ENCODE measurements around the gene UBE2D1.
A peak's percentile ranks its signal among the peaks of the same experiment; 100 is the strongest.

UBE2D1 gene

DNA sequence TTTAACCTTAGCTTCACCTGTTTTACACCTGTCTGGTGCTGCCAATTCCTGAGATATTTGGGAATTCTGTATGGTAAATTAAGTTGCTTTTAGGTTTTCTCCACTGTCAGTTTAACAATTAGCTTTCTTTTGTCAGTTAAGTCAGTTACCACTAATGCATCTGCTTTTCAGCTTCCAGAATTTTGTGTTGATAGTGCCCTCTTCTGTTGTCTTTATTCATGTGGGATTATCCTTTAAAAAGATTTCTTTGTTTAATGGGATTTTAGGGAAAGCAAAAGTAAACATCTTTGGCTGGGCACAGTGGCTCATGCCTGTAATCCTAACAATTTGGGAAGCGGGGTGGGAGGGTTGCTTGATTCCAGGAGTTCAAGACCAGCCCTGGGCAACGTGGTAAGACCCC lies 58.5 kb downstream of the UBE2D1 start:
- H3K4me3 ChIP-seq (ENCODE audit: low read depth, low read length), result no peak overlapping the region
- TF ChIP-seq, protein P1, sequence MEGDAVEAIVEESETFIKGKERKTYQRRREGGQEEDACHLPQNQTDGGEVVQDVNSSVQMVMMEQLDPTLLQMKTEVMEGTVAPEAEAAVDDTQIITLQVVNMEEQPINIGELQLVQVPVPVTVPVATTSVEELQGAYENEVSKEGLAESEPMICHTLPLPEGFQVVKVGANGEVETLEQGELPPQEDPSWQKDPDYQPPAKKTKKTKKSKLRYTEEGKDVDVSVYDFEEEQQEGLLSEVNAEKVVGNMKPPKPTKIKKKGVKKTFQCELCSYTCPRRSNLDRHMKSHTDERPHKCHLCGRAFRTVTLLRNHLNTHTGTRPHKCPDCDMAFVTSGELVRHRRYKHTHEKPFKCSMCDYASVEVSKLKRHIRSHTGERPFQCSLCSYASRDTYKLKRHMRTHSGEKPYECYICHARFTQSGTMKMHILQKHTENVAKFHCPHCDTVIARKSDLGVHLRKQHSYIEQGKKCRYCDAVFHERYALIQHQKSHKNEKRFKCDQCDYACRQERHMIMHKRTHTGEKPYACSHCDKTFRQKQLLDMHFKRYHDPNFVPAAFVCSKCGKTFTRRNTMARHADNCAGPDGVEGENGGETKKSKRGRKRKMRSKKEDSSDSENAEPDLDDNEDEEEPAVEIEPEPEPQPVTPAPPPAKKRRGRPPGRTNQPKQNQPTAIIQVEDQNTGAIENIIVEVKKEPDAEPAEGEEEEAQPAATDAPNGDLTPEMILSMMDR (IDR thresholded peaks at IDR 0.05; ENCODE audit: low read depth, low read length), result 0 out of 2 replicates have a peak, but pooled peaks have one; percentile 2

DNA sequence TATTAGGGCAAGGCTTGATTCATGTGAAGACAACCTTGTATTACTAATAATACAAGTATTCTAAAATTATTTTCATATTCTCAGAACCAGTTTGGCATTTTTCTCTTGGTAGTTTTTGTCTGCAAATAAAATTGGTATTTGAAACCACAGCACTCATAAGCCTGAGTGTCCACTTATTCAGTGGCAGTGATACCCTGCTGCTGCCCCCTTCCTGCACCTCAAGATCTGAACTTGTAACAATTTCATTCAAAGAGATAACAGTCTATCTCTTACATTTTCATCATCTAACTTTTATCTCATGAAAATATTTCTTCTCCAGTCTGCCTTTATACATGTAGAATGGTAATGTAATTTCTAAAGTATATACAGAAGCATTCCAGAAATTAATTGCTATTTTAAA lies 59.7 kb downstream of the UBE2D1 start:
- no peak overlapping the region for H3K4me3 ChIP-seq (ENCODE audit: low read depth, low read length)
- TF ChIP-seq, protein P1 (IDR thresholded peaks at IDR 0.05; ENCODE audit: low read depth, low read length), result no peak

DNA sequence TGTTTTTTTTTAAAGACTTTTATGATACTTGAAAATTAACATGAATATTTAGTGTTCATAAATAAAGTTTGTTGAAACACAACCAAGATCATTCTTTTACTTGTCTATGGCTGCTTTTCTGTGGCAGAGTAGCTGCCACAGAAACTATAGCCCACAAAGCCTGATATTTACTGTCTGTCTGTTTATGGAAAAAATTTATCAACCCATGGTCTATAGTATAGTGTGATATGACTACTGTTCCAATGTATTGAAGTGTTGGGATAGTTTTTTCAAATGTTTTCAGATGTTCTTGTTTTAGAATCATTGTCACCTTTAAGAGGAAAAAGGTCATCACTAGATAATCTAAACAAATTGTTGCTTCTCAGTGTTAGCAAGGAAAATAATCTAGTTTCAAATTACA lies 61.3 kb downstream of the UBE2D1 start:
- TF ChIP-seq, protein P1 (IDR thresholded peaks at IDR 0.05; ENCODE audit: low read depth, low read length), result no peak
- no peak overlapping the region for H3K4me3 ChIP-seq (ENCODE audit: low read depth, low read length)

DNA sequence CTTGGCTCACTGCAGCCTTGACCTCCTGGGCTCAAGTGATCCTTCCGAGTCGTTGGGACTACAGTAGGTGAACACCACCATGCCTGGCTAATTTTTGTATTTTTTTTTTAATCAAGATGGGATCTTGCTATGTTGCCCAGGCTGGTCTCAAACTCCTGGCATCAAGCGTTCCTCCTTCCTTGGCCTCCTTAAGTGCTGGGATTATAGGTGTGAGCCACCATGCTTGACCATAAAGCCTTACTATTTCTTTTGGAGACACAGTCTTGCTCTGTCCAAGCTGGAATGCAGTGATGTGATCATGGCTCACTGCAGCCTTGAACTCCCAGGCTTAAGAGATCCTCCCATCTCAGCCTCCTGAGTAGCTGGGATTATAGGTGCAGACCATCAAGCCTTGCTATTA lies 63.0 kb downstream of the UBE2D1 start:
- TF ChIP-seq, protein P1 (IDR thresholded peaks at IDR 0.05; ENCODE audit: low read depth, low read length), result no peak
- H3K4me3 ChIP-seq (ENCODE audit: low read depth, low read length), result no peak overlapping the region

DNA sequence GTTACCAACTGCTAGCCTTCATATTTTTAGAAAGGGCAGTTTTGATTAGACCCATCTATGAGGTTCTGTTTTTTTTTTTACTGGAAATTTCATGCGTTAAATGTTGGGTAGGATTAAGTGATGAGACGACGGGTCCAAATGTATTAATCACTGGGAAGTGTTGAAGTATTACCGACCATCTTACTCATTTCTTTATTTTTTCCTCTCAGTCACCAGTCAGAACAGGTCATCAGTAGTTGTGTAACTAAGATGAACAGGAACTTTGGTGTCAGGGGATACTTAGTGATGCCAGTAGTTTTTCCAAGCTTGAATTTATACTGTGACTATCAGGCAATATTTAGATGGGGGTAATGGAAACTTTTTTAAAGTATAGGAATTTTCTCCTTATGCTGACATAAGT lies 64.6 kb downstream of the UBE2D1 start:
- TF ChIP-seq, protein P1 (IDR thresholded peaks at IDR 0.05; ENCODE audit: low read depth, low read length), result no peak

DNA sequence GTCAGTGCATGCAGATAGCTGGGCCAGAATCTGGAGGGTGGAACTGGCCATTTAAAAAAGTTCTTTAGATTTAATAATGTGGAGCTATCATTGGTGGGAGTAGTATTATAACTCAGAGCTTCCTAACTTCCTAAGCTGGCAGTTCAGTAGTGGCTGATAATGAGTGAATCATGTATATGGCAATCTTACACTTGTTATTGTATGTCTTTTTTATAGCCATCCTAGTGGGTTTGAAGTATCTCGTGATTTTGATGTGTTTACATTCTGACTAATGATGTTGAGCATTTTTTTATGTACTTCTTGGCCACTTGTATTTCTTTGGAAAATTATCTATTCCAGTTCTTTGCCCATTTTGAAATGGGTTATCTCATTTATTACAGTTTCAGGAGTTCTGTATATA lies 65.8 kb downstream of the UBE2D1 start:
- TF ChIP-seq, protein P1 (IDR thresholded peaks at IDR 0.05; ENCODE audit: low read depth, low read length), result no peak
- no peak overlapping the region for H3K4me3 ChIP-seq (ENCODE audit: low read depth, low read length)

More for the DNA sequence above, 64.6 kb downstream of the UBE2D1 start:
- H3K4me3 ChIP-seq (ENCODE audit: low read depth, low read length), result no peak overlapping the region

DNA sequence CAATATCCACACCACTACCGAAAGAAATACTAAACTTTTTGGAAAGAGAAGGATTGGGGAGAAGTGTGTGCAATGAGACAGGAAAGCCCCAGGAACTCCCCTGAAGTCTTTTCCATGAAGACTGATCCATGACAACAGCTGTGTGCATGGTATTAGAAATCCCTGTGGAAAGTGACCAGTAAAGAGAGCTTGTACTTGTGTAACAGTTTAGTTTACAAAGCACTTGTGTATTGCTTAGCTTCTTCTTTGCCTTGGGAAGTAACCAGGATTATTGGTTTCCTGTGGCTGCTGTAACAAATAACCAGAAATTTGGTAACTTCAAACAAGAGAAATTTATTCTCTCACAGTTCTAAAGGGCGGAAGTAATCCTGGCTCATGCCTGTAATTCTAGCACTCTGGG lies 69.2 kb downstream of the UBE2D1 start:
- TF ChIP-seq, protein P1 (IDR thresholded peaks at IDR 0.05; ENCODE audit: low read depth, low read length), result no peak
- no peak overlapping the region for H3K4me3 ChIP-seq (ENCODE audit: low read depth, low read length)
